HG03342 (cell line): ENCODE results near the gene CCDC136.

Experiments
- ATAC-seq: cut with Tn5 transposase; IDR thresholded peaks from one replicate; pipeline ENCODE4 v1.9.1; 2021; ENCODE audit warnings: mild to moderate bottlenecking, moderate library complexity; ENCODE audit not compliant: unreplicated experiment

The CCDC136 gene

DNA sequence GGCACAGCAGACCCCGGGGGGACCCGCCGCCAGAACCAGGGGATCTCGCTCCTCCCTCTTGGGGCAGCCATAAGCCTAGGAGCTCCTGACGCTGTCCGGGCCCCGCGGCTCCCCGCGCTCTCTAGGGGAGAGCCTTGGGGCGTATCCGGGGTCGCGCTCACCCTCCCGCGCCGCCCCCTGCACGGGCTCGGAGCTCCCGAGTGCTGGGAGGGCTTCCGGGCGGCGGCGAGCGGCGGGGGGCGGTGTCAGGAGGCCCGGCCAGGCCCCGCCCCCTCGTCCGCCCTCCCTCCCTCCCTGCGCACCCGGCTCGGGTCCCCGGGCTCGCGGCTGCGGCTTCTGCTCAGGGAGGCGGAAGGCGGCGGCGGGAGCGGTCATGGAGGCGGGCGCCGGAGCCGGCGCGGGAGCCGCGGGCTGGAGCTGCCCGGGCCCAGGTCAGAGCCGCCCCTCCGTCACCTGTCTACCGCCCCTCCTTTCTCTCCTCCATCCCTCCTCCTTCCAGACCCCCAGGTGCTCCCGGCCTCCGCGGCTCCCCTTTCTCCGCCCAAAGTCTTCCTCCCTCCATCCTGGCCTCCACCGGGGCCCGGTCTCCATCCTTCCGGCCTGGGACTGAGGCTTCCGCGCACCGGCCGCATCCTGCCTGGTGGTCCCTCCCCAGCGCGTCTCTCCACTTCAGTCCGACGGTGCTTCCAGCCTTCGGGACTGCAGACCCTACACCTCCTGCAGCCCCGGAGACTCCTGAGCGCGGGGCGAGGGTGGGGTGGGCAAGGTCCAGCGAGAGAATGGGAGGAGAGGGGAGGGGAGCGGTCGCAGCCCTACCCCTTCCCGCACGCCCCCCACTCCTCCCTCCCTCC, at the start of gene CCDC136:
Gene CCDC136 (plus strand): TSS at position 848 of the 851 bp plus-strand sequence. CDS start 444 bp downstream, outside the sequence.
- peak; percentile 72 for ATAC-seq

DNA sequence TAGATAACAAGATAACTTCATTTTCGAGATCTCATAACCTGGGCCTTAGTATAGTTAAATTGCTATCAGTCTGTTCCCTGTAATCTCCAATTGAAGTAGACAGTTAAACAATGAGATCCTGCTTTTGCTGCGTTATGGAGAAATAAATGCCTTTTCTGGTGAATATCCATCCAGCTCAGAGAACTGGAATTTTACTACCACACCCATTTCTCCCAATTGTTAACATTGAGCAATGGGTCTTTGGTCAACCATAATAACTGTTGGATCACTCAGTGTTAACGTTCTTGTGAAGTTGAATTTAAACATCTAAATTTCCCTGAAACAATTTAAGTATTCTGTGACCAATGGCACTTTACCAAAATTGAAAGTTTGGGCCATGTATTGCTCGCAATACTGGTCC, 49.6 kb upstream of the CCDC136 start:
- ATAC-seq = no peak

DNA sequence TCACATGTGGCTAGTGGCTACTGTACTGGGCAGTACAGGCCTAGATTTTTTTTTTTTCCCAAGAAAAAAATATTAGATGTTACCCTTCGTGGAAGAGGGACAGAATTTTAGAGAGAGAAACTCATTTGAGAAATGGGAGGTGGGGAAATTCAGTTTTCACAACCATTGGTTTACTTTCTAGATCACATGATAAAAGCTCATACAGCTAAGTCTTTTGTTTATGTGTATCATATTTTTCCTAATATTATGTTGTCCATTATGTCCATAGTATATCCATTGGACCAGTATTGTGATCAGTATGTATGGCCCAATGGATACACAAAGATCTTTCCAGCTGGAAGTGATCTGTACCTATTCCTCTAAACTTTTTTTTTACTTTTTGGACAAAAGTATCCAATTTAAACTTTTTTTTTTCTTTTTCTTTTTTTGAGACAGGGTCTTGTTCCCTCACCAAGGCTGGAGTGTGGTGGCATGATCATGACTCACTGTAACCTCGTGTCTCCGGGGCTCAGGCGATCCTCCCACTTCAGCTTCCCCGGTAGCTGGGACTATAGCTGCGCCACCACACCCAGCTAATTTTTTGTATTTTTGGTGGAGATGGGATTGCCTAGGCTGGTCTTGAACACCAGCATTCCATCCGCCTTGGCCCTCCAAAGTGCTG, 48.5 kb upstream of the CCDC136 start:
- no peak for ATAC-seq

DNA sequence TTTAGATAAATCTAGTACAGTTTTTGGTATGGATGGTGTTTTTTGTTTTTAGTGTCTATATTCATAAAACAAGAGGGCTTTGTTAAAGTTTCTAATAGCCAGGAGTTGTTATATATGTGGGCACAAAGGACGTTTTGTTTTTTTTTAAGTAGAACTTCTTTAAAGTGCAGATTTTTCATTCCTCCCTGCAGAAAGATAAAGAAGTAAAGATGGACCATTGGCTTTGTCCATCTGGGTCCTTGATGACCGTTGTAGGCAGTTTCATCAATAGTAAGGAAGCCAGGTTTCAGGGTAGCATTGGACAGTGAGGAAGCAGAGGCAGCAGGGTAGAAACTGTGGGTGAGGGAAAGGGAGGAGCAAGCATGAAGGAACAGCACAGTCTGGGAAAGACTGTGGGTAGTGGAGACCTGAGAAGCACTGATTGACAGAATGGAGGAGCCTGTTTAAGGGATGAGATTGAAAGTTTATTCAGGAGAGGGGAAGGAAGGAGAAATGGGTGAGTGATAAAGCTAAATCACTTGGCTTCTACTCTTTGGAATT, 47.3 kb upstream of the CCDC136 start:
- ATAC-seq = no peak

DNA sequence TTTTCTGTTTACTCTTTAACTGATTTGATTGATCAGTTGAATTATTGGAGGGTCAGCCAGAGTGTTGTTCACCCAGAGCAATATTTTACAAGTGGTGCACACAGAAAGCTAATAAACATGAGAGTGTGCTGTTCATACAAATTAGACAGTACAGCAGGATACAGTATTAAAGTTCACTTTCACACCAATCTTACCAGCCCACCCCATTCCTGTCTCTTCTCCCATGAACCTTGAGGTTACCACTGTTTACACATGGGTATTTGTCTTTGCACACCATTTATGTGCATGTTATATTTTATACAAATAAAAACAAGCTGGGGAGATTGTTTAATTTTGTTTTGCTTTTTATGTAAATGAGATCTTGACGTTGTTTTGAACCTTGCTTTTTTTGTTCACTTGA, 46.1 kb upstream of the CCDC136 start:
- no peak for ATAC-seq

DNA sequence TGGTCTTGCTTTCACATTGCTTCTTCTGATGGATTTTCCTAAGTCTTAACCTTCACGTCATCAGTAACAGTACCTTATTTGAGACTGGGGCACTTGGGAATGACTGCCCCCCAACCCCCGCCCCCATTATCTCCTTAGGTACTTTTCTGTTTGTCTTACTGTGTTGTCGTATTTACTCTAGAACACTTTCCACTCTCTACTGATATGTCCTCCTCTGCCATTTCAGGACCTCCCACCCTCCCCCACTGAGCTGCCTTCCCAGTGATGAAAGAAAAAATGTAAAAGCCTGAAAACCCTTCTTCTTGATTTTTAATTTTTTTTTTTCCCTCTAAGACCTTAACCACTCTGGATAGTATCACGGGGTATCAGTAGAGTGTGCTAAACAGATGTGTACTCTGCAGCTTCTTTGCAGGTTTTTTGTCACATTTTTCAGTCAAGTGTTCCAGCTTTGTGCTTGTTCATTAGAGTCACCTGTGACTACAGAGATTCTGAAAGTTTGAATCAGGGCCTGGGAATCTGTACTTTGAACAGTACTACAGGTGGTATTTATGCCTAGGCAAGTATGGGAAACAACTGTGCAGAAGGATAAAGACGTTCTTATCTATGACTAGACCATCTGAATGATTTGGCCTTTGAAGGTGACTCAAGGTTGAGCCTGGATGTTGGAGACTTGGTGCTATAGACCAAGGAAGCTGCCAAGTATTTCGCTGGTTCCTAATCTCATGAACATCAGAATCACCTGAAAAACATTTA, 44.3 kb upstream of the CCDC136 start:
- no peak for ATAC-seq

DNA sequence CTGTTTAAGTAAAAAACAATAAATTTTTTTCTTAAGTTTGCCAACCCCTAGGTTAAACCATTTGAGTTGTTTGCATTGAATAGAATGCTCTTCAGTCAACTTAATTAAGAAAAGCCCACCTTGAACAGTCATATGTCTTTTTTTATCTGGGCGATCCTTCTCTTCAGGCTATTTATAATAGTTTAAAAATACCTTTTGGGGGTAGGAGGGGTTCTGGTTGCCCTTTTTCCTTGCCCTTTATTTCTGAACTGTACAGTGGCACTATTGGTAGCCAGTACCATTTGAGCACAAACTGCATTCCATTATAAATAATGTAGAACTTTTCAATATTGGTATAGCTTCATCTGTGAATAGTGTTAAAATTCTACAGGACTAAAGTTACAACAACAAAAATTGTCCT, 39.5 kb upstream of the CCDC136 start:
- ATAC-seq = no peak

DNA sequence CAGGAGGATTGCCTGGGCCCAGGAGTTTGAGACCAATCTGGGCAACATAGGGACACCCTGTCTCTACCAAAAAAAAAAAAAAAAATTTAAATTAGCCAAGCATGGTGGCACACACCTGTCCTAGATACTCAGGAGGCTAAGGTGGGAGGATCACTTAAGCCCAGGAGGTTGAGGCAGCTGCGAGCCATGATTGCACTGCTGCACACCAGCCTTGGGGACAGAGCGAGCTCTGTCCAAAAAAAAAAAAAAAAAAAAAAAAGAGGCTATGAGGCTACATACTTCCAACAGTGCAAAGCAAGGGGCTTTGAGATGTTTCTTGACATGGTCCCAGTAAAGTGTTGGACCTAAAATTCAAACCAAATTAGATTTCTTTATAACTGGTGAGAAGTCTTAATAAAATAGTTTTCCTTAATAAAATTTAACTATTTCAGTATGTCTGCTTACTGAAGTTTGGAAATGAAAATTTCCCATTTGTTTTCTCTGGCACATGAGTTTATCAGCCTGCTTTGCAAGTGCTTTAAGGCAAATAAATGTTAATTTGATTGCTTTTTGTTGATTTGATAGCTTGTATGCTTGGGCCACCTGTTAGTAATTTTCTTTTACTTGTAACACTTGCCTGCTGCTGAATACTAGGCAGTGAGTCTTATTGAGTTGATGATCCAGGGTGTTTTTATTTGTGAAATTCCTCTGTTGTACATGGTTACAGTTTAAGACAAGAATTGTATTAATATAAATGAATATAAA, 36.5 kb upstream of the CCDC136 start:
- no peak for ATAC-seq

DNA sequence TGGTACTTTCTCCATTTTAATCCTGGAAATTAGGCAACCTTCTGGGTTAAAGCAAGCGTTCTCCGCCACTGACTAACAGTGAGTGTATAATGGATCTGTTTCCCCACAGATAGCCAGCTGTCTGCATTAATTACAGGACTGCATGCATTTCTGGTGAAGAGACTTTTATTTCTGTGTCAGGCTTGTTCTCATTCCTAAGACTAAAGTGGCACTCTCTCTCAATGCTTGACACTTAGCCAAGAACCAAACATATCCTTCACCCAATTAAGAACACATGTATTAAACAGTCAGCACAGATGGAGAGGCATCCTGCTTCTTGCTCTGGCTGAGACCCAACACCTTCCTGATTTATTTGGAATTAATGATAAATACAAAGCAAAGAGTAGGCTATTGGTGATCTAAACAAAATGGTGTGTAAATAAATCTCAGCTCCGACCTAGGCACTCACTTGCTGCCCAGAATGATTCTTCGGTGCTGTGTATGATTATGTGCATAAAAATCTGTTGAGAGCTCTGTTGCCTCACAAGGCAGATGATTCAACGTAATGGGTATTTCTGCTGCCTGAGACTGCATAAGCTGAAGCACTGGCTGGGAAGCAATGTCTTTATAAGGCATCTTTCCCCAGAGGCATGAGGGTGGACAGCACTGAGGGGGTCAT, 35.8 kb upstream of the CCDC136 start:
- ATAC-seq = no peak

DNA sequence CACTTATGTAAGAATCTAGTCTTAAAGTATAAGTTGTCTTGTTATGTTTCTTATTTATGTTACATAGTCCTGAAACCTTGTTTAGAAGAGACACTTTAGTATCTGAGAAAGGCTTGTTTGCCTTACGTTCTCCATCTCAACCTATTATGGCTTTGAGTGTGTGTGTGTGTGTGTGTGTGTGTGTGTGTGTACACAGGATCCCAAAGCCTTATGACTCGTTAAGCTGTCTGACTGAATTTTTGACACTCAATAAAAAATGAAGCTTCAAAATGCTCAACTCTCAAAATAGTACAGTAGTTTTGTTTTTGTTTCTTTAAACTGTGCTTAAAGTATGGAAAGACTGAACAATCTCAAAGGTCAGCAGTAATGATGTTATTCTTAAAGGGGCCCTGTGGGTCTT, 34.6 kb upstream of the CCDC136 start:
- ATAC-seq = no peak

DNA sequence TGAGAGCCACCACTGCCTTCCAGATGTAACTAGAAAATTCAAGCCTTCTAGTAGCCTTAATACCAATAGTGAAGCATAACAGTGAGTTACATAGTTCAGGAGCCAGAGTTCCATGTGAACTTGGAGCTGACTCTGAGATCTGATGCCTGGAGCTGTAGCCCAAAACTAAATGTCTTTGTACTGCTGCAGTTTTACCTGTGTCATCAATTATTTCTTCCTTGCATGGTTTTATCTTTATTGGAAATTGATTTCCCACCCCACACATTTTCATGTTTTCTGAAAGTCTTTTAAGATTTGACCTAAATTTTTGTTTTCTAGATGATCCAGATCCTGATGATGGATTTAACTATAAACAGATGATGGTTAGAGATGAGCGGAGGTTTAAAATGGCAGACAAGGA, 33.2 kb upstream of the CCDC136 start:
- ATAC-seq = no peak

DNA sequence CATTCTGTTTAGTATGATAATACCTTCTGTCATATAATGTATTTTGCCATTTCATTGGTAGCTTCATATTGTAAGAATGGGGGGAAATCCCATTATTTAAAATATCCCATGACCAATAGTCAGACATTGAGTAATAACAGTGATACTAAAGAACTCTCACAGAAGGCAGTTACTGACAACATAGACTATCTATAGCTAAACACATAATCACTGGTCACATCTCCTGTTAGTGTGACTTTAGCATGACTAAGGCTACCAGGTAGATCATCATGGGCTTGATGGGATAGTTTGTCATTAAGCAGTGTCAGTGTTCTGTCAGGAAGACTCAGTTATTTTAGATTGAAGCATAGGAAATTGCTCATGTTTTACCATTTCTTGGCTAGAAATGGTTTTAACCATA, 32.5 kb upstream of the CCDC136 start:
- ATAC-seq = no peak

DNA sequence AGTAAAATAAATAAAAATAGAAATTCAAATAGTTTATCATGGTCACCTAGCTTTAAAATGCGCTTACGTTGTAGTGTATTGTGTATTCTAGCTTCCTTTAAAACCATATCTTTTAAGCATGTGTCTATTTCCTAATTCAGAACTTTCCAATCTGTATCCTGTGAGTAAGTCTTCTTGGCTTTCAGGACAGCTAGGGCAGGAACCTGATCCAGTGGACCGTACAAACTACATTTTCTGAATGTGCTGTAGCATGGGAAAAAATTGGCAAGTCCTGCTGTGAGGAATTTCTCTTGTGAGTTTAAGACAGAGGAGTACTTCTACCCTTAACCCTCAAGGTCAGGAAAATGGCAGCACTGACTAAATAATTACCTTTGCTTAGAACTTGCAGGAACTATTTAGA, 28.2 kb upstream of the CCDC136 start:
- ATAC-seq = no peak

DNA sequence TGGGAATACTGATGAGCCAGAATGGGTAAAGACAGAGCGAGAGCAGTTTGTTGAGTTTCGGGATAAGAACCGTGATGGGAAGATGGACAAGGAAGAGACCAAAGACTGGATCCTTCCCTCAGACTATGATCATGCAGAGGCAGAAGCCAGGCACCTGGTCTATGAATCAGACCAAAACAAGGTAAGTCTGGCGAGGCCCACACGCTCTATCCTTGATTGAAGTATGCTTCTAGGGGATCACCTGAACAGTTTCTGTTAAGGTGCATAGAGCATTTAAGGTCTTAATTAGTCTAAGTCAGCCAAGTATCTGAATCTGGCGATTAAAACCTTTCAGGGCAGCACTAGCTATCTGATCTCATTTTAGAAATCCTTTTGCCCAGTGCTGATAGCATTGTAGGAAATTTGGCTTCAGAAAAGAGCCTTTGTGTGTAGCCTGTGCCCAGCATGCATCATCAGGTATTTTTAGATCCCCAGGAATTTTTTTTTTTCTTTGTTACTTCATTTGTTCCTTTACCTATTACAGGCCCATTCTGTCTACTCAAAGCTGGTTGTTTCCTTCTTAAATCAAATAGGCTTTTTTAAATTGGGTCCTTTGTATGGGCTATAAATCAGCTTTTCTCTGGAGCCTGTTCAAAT, 24.2 kb upstream of the CCDC136 start:
- ATAC-seq = no peak

DNA sequence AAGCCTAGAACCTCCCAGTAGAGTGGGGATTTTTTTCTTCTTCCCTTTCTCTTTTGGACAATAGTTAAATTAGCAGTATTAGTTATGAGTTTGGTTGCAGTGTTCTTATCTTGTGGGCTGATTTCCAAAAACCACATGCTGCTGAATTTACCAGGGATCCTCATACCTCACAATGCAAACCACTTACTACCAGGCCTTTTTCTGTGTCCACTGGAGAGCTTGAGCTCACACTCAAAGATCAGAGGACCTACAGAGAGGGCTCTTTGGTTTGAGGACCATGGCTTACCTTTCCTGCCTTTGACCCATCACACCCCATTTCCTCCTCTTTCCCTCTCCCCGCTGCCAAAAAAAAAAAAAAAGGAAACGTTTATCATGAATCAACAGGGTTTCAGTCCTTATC, 21.5 kb upstream of the CCDC136 start:
- ATAC-seq = no peak

DNA sequence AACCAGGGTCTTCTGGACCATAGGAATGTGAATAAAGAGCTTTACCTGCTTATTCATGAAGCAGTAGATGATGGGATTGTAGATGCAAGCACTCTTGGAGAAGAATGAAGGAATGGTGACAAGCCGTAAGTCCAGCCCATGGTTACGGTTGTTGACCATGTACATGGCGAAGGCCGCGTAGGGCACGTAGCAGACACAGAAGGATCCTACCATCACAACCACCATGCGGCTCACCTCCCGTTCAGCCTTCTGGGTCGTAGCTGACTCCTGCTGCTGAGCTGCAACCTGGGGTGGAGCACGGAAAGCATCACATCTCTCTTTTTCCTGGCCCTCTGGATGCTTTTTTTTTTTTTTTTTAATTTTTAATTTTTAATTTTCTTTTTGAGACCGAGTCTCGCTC, 18.2 kb upstream of the CCDC136 start:
- no peak for ATAC-seq

DNA sequence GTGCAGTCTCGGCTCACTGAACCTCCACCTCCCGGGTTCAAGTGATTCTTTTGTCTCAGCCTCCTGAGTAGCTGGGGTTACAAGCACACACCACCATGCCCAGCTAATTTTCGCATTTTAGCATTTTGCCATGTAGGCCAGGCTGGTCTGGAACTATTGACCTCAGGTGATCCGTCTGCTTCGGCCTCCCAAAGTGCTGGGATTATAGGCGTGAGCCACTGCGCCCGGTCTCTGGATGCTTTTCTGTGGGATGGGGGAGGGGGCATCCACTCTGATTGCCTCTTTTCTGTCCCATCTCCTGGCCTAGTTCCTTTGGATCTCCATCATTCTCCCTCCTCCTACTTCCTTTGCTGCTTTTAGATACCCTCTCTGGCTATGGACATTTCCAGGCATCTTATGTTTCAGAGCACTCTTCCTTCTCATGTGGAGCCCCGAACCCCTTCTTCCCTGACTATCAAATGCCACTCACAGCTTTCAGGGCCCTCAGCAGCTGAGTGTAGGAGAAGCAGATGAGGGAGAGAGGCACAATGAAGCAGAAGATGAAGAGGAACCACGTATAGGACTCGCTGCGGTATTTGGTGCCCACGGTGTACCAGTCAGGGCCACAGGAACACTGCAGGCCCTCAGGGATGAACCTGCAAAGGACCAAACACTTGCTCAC, 17.6 kb upstream of the CCDC136 start:
- ATAC-seq = no peak

DNA sequence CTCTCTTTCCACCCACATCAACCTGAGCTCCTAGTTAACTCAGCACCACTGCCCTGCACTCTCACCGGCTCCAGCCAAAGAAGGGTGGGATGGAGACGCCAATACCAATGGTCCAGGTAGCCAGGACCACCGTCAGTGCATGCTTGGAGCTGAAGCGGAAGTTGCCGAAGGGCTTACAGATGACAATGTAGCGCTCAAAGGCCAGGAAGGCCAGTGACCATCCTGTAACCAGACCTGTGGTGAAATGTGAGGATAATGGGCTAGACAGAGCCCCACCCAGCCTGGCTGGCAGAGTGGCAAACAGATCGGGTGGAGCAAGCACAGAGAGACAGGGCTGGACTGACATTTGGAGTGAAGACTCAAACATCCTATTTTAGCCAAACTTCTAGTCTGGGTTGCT, 16.8 kb upstream of the CCDC136 start:
- ATAC-seq = no peak

DNA sequence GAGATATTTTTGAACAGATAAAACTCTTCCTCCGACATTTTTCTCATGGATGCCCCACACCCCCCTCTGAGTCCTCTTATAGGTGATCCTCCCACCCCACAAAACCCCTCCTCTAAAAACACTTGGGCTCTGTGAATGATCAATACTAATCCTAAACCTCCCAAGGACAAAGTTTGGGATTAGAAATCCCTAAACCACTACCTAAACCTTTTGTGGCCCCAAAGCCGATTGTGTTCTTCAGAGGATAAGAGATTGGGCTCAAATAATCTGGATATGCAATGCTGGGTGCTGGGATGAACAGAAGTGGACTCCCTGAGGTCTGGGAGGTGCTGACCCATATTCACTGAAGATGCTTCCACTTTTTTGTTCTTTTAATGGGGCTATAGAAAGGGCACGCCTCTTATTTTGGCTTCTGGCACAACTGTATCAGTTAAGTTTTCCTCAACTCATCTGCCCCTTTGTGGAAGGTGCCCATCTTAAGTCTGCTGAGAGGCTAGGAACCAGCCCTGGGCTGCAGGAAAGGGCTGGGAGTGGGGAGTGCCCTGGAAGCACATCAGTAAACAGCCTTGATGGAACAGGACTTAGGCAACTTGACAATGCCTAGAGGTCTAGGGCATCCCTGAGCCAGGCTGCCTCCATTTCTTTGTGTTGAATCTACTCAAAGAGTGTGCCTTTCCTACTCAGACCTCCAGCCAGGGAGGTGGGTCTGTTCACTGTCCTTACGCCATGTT, 15.9 kb upstream of the CCDC136 start, which contains the start of gene OPN1SW:
Gene OPN1SW (minus strand): TSS at position 51 of the 731 bp plus-strand sequence. CDS start 13 bp downstream, at position 38.
- no peak for ATAC-seq
